HG03442 (cell line): ENCODE measurements around the gene NDUFV3.
"Not testable (repeated sequence)": the region's sequence is repeated elsewhere in the genome, so short reads cannot be mapped to it uniquely, and the experiment has no call there.

Experiments used
- ATAC-seq: cut with Tn5 transposase; IDR thresholded peaks from one replicate; pipeline ENCODE4 v1.9.1; 2021; ENCODE audit warnings: mild to moderate bottlenecking, moderate library complexity; ENCODE audit not compliant: unreplicated experiment

NDUFV3 gene

DNA sequence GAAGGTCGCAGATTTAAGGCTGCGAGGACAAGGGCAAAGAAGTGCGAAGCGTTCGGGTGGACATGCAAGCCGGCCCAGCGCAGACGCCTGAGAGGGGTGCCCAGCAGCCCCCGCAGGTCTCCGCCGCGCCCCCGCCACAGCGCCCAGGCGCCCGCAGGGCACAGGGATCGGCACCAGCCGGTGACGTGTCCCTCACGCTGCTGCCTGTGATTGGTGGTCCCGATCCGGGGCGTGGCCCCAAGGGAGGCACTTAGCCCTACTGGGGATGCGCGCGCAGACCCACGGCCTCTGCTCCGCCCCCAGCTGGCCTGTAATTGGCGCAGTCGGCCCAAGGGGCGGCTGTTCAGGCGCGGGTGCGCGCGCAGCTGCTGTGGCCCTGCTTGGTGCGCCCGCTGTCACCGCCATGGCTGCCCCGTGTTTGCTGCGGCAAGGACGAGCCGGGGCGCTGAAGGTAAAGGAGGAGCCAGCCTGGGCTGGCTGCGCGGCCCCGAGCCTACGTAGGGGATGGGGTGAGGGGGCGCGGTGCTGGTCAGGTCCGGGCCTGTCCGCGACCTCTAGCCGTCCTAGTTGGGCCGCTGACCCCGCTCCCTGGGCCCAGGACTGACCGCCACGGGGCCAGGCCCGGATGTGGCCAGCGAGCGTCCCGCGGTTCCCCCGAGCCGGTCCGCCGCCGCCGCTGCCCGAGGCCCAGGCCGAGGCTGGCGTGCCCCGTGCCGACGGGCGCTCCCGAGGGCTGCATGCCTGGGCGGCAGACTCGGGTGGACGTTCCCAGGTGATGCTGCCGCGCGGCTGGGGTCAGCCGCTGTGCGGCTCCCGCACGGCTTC, at the start of gene NDUFV3:
Gene NDUFV3, plus strand, starts transcription at position 379 of the 825 bp plus-strand sequence. Its CDS starts 25 bp downstream, at position 404.
- ATAC-seq: peak; percentile 89

DNA sequence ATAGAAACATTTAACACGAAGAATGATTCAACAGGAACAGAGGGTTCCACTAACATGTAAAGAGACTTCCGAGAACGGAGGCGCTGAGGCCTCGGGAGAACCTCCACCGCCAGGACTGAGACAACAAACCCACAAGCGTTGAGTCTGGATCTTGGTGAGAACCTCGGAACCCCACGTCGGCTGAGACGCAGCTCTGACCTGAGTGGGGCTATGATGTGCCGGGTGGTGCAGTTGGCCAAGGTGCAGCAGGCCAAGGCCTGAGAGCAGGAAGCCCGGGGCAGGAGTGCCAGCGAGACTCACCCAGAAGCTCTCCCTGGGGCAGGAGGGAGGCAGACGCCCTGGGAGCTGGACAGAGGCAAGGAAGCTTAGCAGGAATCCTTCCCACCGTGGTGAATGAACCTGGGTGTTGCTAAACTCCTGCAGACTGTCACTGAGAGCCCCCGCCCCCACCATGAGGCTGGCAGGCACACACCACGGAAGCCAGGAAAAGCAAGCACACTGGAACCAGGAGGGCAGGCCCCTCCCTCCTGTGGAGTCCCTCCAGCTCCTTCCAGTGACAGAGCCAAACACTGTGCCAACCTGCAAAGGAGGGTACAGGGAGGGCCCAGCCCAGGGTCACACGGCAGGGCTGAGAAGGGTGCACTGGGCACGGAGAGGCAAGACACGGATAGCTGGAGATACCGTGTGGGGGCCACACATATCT, 48.5 kb upstream of the NDUFV3 start:
- ATAC-seq: no peak

DNA sequence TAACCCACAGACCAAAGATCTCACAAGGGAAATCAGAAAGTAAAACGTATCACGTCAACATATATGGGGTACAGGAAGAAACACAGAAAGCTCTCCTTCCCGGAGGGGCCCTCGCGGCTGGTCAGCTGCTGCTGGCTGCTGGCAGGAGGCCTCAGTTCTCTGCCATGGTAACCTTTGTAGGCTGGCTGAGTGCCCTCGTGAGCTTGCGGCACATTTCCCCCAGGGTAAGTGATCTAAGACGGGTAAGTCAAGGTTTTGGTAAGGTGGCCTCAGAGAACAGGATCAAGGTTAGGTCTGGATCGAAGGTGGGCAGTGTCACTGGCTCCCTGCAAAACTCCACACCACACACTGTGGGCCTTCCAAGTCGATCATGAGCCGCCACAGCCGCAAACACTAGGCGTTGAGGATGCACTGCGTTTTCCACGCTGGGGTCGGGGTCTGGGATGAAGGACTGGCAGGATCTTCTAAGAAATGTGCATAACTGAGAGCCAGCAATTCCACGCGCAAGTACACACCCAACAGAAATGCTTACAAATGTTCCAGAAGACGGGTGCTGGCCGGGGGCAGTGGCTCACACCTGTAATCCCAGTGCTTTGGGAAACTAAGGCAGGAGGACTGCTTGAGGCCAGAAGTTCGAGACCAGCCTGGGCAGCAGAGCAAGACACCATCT, 47.7 kb upstream of the NDUFV3 start:
- no peak for ATAC-seq

DNA sequence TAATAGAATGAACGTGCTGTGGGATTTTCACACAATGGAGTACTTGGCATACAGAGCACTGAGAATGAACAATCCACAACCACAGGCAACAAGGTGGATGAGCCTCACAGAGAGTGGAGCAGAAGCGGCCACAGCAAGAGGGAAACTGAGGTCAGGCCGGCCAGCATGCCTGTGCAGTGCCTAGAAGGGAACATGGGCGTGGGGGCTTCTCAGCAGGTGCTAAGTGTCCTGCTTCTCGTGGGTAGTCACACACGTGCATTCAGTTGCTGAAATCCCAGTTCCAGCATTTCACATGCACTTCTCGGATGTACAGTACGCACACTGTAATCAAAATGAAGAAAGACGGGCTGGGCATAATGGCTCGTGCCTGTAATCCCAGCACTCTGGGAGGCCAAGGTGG, 46.9 kb upstream of the NDUFV3 start:
- no peak for ATAC-seq

DNA sequence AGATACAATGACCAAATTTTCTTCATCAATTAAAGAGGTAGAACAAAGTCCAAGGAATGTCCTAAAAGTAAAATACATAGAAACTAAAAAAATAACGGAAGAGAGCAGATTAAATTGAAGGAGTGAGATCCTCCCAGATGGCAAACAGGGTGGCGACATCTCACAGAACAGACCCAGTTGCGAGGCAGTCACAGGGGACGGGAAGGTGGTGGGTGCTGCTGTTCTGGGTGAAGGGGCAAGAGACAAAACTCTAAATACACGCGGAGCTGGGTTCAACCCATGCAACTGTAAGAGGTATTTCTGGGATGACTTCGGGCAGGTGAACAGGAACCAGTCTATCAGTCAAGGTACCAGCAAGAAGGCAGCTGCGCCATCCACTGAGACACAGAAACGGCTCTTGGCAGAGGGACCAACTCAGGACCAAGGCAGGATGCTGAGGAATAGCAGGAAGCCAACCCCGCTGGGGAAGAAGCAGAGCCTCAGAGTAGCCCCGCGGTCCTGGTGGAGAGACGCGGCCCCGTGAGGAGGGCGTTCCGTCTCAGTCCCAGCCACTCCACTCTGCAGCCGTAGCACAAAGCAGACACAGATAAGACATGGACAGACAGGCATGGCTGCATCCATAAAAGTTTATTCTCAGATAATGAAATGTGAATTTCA, 45.9 kb upstream of the NDUFV3 start:
- ATAC-seq: no peak

DNA sequence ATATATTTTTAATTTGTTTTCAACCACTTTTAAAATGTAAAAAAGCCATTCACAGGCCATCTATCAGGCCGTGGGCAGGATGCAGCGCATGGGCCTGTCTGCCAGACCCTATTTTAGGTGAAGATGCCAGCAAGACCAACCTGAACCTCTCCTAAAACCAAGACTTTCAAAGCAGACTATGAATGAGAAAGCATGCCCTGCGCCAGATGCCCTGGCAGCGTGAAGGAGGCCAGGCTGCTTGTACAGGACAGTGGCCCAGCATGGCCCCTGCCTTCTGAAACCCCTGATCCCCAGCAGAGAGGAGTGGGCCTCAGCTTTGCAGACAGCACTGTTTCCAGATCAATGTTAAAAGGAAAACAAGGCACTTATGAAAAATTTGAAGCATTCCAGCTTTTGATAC, 45.4 kb upstream of the NDUFV3 start:
- ATAC-seq: no peak

DNA sequence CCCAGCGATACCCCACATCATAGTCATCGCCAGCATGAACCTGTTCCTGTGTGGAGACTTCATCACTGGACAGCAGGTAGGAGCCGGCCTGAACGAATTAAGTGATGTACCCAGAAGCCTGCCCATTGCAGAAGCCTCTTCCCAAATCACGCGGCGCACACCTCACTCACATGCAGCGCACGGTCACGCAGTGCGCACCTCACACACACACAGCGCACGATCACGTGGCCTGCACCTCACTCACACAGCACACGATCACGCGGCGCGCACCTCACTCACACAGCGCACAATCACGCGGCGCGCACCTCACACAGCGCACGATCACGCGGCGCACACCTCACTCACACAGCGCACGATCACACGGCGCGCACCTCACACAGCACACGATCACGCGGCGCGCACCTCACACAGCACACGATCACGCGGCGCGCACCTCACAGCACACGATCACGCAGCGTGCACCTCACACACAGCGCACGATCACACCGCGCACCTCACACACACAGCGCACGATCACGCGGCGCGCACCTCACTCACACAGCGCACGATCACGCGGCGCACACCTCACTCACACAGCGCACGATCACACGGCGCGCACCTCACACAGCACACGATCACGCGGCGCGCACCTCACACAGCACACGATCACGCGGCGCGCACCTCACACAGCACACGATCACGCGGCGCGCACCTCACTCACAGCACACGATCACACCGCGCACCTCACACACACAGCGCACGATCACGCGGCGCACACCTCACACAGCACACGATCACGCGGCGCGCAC, 44.8 kb upstream of the NDUFV3 start:
- ATAC-seq: not testable (repeated sequence)

DNA sequence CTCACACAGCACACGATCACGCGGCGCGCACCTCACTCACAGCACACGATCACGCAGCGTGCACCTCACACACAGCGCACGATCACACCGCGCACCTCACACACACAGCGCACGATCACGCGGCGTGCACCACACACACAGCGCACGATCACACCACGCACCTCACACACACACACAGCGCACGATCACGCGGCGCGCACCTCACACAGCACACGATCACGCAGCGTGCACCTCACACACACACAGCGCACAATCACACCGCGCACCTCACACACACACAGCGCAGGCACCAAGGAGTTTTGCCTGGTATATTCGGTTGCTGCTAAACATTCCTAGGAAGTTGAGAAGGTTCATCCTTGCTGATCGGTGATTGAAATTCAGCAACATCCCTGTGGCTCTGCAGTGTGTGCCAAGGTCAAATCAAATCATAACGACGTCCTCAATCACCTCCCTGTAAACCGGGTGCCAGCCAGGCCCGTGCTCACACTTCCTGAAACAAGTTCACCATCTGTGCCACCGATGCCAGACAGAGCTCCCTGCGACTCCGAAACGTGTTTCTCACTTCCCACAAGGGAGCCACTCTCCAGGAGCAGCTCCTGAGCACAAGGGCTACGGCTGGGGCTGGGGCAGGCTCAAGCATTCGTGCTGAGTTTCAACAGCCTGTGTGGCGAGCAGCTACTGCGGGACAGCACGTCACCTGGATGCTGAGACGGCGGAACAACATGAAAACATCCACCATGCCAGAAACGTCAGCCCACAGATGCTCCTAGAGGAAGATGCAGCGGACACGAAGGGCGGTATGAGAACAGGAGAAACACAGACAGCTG, 44.0 kb upstream of the NDUFV3 start:
- no peak for ATAC-seq

DNA sequence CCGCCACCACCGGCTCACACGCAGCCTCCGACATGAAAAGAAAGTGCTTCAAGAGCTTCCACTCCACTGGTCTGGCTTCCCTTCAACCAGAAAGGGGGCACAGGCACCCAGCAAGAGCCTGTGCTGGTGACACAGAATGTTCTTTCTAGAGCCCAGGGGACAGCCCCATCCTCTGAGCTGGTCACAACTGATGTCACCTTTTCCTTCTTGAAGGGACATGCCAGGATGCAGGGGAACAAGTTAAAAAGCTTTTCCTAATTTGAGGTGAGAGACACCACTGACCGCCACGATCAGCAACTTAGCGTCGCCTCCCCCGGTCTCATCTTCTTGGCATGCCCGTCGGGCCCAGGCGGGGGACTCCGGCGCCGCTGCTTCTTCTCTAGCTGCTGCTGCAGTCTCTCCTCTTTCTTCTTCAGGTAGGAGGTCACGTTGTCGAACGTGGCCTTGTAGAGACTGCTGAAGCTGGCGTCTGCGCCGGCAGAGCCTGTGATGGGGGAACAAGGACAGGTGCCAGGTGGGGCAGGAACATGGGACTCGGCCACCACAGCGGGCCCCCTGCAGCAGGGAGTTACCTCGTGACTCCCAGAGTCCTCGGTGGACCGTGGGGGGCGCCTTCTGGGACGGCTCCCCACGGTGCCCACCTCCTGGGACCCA, 43.2 kb upstream of the NDUFV3 start:
- ATAC-seq: no peak

DNA sequence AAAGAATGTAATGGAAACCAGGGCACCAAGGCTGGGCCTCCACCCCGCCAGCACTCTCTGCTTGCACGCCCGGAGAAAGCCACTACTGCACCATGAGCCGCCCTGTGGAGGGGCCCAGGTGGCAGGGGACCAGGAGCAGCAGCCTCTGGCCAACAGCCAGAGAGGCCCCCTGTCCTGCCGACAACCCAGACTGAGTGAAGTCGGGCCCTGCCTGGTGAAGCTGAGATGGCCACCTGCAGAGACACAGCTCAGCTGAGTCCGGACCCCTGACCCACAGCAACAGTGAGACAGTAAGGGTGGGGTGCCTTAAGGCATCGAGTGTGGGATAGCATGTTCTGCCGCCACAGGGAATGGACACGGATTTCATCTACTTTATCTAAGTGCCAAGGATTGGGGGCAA, 42.6 kb upstream of the NDUFV3 start:
- no peak for ATAC-seq

DNA sequence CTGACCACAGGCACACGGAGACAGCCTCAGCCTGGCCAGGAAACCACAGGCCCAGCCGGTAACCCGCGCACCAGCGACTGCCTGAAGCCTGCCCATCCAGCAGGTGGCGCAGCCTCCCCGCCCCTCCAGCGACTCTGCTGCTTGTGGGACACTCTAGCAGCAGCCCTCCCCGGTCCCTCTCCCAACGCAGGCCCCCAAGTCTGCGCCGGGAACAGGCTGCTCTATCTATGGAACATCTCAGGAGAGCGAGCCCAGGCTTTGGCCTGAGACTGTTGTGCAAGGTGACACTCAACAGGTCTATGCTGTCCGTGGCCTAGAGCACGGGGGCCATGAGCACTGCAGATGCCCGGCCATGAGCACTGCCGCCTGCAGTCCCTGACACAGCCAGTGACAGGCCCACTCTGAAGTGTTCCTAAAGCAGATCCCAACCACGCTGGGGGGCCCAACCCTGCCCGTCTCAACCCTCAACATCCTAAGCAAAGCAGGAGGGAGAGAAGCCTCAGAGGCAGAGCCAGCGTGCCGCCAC, 42.2 kb upstream of the NDUFV3 start:
- no peak for ATAC-seq

DNA sequence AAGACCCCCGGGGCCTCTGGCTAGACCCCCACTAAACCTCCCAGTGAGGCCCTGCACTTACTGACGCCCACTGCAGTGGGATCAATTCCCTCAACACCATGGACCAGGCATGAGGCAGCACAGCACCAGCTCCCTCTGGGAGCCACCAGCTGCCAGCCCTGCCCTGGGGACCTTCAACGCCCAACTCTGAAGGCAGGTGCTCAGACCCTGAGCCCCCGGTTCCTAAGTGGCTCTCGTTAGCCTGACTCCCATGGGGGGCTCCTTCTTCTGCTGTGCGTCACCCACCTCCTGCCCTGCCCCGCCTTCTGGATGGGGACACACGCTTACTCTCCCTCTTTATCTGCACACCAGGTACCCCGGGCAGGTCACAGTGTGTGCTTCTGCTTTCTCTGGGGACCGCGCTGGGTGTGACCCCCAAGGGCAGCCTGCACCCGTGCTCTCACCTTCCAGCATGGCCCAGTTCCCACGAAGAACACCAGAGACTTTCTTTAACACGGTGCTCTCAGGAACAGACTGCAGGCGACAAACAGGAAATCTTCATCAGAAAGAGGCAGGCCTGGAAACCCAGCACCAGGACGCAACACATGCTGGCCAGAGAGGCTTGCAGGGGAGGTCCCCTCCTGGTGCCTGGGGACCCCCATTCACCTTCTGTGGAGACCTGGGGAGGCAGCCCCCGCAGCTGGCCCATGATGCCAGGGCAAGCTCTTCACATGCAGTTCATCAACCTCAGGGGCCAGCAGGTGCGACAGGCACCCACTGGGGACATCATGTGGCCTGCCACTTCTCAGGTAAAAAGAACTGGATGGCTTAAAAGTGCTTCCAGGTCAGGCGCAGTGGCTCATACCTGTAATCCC, 41.1 kb upstream of the NDUFV3 start:
- ATAC-seq: no peak

DNA sequence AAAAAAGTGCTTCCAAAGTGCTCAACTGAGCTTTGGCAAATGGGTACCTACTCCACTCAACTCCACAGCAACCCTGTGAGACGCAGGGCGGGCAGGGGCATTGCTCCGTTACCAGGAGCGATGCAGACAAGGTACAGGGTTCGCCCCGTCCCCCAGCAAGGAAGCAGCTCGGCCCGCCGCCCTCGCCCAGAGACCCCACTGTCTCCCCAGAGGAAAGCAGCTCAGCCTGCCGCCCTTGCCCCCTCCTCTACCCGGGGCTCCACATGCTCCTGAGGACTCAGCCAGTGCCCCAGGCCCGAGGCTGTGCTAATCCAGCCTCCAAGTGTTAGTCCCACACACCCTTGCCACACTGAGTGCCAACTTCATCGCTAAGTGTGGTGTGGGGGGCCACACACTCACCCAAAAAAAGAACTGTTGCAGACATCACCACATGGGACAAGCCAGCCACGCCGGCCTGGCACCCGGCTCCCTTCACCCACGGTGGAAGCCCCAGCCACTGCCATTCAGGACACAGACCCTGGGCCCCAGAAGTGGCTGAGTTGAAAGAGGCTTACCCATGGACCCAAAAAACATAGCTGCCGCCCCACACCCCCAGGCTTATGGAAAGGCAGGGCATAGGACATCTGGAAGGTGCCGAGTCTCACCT, 40.1 kb upstream of the NDUFV3 start:
- ATAC-seq: no peak

DNA sequence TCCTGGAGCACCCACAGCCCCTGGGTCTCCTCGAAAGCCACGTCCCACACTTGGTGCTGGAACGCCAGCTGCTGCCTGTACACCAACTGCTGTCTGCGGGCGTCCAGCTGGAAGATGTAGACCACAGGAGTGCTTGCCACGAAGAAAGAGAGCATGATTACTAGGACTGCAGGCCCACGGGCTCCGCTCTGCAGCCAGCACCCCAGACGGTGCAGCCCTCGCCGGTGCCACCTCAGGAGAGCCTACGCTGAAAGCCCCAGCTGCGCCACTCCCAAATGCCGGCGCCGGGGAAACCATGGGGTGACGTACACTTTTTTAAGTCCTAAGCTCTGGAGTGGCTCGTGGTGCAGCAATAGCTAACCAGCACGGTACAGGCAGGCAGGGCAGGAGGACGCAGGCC, 39.5 kb upstream of the NDUFV3 start:
- ATAC-seq: no peak

DNA sequence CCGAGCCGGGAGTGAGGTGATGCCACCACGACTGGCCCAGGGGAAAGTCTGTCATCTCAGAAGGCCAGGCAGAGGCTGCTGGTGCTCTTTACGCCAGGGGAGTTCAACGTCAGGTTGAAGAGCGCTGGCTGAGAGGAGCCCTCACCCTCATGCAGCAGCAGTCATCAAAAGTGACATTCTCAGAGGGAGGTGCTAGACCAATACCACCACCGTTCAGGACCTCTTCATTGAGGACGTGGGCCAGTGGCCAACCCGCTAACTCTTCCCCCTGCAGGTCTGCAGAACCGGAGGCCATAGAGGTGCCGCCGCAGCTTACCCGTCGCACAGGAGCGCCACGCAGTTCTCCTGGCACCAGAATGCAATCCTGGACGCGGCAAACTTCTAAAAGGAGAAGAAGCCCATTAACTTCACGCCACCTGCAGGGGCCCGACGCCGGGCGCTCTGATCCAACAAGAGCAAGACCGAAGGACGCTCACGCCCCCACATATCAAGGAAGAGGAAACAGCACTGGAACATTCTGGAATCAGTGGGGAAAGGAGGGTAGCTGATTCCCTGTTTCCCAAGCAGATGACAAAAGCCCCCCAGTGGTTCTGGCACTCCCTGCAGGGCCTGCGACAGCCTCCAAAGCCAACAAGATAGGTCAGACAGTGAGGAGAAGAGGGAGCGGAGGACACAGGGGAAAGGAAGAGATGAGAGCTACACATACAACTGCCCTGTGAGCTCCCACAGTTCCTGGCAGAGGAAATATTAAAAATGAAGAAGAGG, 38.7 kb upstream of the NDUFV3 start:
- ATAC-seq: no peak

DNA sequence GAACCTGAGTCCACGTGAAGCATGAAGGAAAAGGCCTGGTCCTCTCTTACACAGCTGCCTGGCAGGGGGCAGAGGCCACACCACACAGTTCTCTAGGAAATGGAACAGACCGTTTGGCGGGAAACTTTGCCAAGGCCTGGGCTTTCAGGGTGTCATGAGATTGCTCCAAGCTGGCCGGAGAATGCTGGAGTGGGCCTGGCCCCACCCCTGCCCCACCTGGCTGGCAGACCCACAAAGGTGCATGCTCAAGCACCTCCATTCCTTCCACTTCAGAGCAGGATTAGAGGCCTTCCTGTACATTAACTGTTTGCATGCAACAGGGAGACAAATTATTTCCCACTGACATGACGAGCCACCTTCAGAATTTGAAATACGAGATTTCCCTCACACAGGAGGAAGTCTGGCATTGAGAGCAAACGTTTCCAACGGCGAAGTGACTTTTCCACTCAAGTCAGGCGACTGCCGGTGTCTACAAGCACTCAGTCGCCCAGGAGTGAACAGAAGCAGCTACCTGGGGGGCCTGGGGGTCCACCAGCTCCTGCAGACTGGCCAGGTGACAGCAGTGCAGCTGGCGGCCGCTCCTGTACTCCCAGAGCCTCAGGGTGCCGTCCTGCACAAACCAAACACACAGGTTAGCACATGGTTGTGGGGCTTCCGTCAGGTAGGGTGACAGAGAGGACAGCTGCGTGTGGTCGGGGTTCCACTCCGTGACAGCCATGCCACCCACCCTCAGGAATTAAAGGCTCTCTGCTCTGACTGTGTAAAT, 37.8 kb upstream of the NDUFV3 start:
- no peak for ATAC-seq
